GM21786 (cell line): ENCODE data around the gene ABCD1.
"Not testable (repeated sequence)": the region's sequence is repeated elsewhere in the genome, so short reads cannot be mapped to it uniquely, and the experiment has no call there.

Experiments
- ATAC-seq: cut with Tn5 transposase; IDR thresholded peaks from one replicate; pipeline ENCODE4 v1.9.1; 2021; ENCODE audit not compliant: unreplicated experiment

Gene ABCD1

GRCh38 chrX:153709726-153710674 is 14.7 kb upstream of the ABCD1 start:
- no peak for ATAC-seq

DNA sequence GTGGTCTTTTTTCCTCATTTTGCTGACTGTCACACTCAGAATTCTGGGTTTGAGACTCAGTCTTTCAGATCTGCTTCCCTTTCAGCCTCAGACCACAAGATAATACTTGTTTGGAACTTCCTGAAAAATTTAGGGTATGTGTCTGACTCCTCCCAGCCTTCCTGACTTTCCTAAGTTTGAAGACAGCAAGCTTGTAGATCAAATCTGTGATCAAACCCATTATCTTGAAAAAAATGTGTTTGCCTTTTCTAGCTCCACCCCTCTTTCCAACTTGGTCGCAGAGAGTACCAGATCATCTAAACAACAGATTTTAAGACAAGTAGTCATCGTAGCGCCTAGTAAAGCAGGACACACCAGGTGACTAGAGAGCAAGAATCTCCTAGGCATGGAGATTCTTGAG is 10.4 kb upstream of the ABCD1 start:
- ATAC-seq, result no peak

DNA sequence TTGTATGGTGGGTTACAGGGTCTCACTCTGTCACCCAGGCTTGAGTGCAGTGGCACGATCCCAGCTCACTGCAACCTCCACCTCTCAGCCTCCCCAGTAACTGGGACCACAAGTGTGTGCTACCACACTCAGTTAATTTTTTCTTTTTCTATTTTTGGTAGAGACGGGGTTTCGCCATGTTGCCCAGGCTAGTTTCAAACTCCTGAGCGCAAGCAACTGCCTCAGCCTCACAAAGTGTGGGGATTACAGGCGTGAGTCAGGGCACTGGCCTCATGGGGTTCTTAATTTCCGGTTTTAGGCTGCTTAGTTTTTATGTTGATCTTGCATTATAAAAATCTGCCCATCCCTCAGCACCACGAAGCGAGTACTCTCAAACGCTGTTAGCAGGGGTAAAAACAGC is 7.2 kb upstream of the ABCD1 start:
- no peak for ATAC-seq

DNA sequence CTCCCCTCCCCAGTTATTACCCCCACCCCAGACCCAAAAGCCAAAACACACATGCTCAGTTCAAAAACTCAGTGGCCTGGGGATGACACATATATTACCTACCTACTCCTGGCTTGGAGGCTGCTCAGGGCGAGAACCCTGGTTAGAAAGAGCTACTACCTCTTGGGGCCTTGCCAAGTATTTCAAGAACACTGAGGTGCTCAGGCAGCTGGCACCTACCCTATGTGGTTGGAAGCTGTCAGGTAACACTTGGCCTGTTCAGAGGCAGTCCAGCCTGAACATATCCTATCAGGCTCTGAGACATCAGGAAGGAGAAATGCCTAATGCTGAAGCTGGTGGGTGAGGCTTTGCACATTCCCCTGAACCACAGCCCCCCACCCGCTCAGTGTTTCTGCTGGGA is 5.4 kb upstream of the ABCD1 start:
- ATAC-seq, result no peak

GRCh38 chrX:153719701-153720100 is 5.0 kb upstream of the ABCD1 start:
- no peak for ATAC-seq

GRCh38 chrX:153722704-153723350 is 1.8 kb upstream of the ABCD1 start:
- ATAC-seq, result no peak

- ATAC-seq, result peak; percentile 27
These were observed 1.1 kb upstream of the ABCD1 start for GRCh38 chrX:153723351-153724251.

DNA sequence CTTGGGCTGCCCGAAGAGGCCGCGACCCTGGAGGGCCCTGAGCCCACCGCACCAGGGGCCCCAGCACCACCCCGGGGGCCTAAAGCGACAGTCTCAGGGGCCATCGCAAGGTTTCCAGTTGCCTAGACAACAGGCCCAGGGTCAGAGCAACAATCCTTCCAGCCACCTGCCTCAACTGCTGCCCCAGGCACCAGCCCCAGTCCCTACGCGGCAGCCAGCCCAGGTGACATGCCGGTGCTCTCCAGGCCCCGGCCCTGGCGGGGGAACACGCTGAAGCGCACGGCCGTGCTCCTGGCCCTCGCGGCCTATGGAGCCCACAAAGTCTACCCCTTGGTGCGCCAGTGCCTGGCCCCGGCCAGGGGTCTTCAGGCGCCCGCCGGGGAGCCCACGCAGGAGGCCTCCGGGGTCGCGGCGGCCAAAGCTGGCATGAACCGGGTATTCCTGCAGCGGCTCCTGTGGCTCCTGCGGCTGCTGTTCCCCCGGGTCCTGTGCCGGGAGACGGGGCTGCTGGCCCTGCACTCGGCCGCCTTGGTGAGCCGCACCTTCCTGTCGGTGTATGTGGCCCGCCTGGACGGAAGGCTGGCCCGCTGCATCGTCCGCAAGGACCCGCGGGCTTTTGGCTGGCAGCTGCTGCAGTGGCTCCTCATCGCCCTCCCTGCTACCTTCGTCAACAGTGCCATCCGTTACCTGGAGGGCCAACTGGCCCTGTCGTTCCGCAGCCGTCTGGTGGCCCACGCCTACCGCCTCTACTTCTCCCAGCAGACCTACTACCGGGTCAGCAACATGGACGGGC is 579 bp downstream of the ABCD1 start:
- ATAC-seq, result no peak

DNA sequence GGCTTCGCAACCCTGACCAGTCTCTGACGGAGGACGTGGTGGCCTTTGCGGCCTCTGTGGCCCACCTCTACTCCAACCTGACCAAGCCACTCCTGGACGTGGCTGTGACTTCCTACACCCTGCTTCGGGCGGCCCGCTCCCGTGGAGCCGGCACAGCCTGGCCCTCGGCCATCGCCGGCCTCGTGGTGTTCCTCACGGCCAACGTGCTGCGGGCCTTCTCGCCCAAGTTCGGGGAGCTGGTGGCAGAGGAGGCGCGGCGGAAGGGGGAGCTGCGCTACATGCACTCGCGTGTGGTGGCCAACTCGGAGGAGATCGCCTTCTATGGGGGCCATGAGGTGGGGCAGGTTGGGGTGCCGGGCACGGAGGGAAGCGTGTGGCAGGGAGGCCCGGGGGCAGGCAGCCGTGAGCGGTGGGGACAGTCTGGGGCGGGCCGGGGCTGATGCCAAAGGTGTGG is 1.2 kb downstream of the ABCD1 start:
- no peak for ATAC-seq

GRCh38 chrX:153726286-153727122 is 1.8 kb downstream of the ABCD1 start:
- peak; percentile 56 for ATAC-seq

- no peak for ATAC-seq
These were observed 2.7 kb downstream of the ABCD1 start for GRCh38 chrX:153727123-153727931.

DNA sequence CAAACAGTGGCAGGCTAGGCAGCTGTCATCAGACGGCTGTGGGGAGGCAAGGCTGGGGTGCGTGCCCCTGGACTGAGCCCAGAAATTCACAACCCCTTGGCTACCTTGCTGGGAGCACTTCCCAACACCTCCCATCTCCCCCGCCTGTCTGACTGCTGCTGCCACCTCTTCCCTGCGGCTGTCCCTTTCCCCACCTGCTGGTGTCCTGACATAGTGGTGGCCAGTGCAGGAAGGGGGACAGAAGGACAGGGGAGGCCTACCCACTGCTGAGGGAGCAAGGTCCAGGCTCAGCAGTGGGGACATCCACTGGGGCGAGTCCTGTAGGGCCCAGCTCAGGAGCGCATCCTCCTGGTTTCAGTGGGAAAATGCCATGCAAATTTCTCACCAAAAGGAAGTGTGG is 3.4 kb downstream of the ABCD1 start:
- ATAC-seq, result no peak

GRCh38 chrX:153728951-153729631 is 4.4 kb downstream of the ABCD1 start:
- ATAC-seq, result no peak

DNA sequence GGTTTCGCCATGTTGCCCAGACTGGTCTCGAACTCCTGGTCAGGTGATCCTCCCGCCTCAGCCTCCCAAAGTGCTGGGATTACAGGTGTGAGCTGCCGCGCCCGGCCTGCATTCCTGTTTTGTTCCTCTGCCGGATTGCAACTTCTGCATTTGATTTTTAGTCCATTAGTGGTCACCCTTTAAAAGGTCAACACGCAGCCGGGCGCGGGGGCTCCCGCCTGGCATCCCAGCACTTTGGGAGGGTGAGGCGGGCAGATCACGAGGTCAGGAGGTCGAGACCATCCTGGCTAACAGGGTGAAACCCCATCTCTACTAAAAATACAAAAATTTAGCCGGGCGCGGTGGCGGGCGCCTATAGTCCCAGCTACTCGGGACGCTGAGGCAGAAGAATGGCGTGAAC is 5.5 kb downstream of the ABCD1 start:
- not testable (repeated sequence) for ATAC-seq

- ATAC-seq, result no peak
These were observed 6.6 kb downstream of the ABCD1 start for GRCh38 chrX:153731117-153731844.

GRCh38 chrX:153731845-153732215 is 7.2 kb downstream of the ABCD1 start:
- no peak for ATAC-seq

- no peak for ATAC-seq
These were observed 7.7 kb downstream of the ABCD1 start for GRCh38 chrX:153732401-153732800.
